AG08395 (cell line): ENCODE data around the gene ASB13.
"Not testable (repeated sequence)": the region's sequence is repeated elsewhere in the genome, so short reads cannot be mapped to it uniquely, and the experiment has no call there.

Experiments
- DNase-seq: peaks from one replicate; pipeline ENCODE4 v3.0.0; 2012; ENCODE audit warnings: mixed read lengths, low spot score

The ASB13 gene

GRCh38 chr10:5623081-5623748 is 43.2 kb downstream of the ASB13 start:
- DNase-seq = peak; percentile 86

GRCh38 chr10:5622186-5622960 is 44.0 kb downstream of the ASB13 start:
- no peak for DNase-seq

- DNase-seq = not testable (repeated sequence)
Measured at GRCh38 chr10:5621371-5621770, 45.0 kb downstream of the ASB13 start.

GRCh38 chr10:5620966-5621365 is 45.4 kb downstream of the ASB13 start:
- no peak for DNase-seq

- no peak for DNase-seq
Measured at GRCh38 chr10:5620223-5620721, 46.1 kb downstream of the ASB13 start.

- no peak for DNase-seq
Measured at GRCh38 chr10:5619362-5620211, 46.8 kb downstream of the ASB13 start.

- DNase-seq = peak; percentile 45
Measured at GRCh38 chr10:5618829-5619228, 47.6 kb downstream of the ASB13 start.

- DNase-seq = no peak
Measured at GRCh38 chr10:5618042-5618441, 48.4 kb downstream of the ASB13 start.

- DNase-seq = no peak
Measured at GRCh38 chr10:5617521-5617920, 48.9 kb downstream of the ASB13 start.

GRCh38 chr10:5616836-5617235 is 49.6 kb downstream of the ASB13 start:
- no peak for DNase-seq

- no peak for DNase-seq
Measured at GRCh38 chr10:5616046-5616445, 50.3 kb downstream of the ASB13 start.

- DNase-seq = no peak
Measured at GRCh38 chr10:5615316-5615715, 51.1 kb downstream of the ASB13 start.

- peak; percentile 71 for DNase-seq
Measured at GRCh38 chr10:5614155-5614721, 52.2 kb downstream of the ASB13 start.

GRCh38 chr10:5613481-5614154 is 52.8 kb downstream of the ASB13 start:
- DNase-seq = no peak

GRCh38 chr10:5611899-5612680 is 54.3 kb downstream of the ASB13 start:
- DNase-seq = no peak

- no peak for DNase-seq
Measured at GRCh38 chr10:5609952-5610616, 56.3 kb downstream of the ASB13 start.

GRCh38 chr10:5608608-5609220 is 57.7 kb downstream of the ASB13 start:
- no peak for DNase-seq

- DNase-seq = no peak
Measured at GRCh38 chr10:5607594-5607993, 58.8 kb downstream of the ASB13 start.

GRCh38 chr10:5606864-5607263 is 59.5 kb downstream of the ASB13 start:
- DNase-seq = no peak

GRCh38 chr10:5606321-5606720 is 60.1 kb downstream of the ASB13 start:
- no peak for DNase-seq
